MM.1S (cell line): ENCODE results near the gene MEGF11.

ENCODE experiments used
- DNase-seq: peaks from one replicate; pipeline ENCODE4 v3.0.0-alpha.2; 2015
- H2AFZ ChIP-seq: fragments of 300-600 bp; sonication (generic); 2 replicates; pipeline ENCODE4 v1.6.0; 2016; ENCODE audit warnings: antibody characterized with exemption, low read length
- H3F3A ChIP-seq: fragments of 300-600 bp; sonication (generic); 2 replicates; pipeline ENCODE4 v1.6.1; 2016; ENCODE audit warnings: mild to moderate bottlenecking, antibody characterized with exemption, low read length, moderate library complexity, mixed read lengths; ENCODE audit not compliant: insufficient read depth
- H3K27ac ChIP-seq: fragments of 300-600 bp; sonication (generic); 2 replicates; pipeline ENCODE4 v1.5.1; 2016; ENCODE audit warnings: mild to moderate bottlenecking, low read length
- H3K27me3 ChIP-seq: fragments of 300-600 bp; sonication (generic); replicated peaks from 2 replicates; pipeline ENCODE4 v1.6.0; 2016; ENCODE audit warnings: low read length; ENCODE audit not compliant: insufficient read depth
- H3K36me3 ChIP-seq: fragments of 300-600 bp; sonication (generic); replicated peaks from 2 replicates; pipeline ENCODE4 v1.6.1; 2016; ENCODE audit warnings: mild to moderate bottlenecking, low read length, mixed read lengths; ENCODE audit not compliant: insufficient read depth
- H3K4me1 ChIP-seq: fragments of 300-600 bp; sonication (generic); 2 replicates; pipeline ENCODE4 v1.6.1; 2016; ENCODE audit warnings: low read length, mixed read lengths
- H3K4me2 ChIP-seq: fragments of 300-600 bp; sonication (generic); 2 replicates; pipeline ENCODE4 v1.6.0; 2016; ENCODE audit warnings: low read depth, low read length
- H3K4me3 ChIP-seq: fragments of 300-600 bp; sonication (generic); 2 replicates; pipeline ENCODE4 v1.5.1; 2016; ENCODE audit warnings: low read length, mixed read lengths
- H3K79me2 ChIP-seq: fragments of 300-600 bp; sonication (generic); 2 replicates; pipeline ENCODE4 v1.6.1; 2016; ENCODE audit warnings: mixed run types, low read length, mixed read lengths
- H3K9ac ChIP-seq: fragments of 300-600 bp; sonication (generic); 2 replicates; pipeline ENCODE4 v1.6.1; 2016; ENCODE audit warnings: low read length, mixed read lengths
- H3K9me2 ChIP-seq: fragments of 300-600 bp; sonication (generic); replicated peaks from 2 replicates; pipeline ENCODE4 v1.6.1; 2016; ENCODE audit warnings: mild to moderate bottlenecking, low read length, mixed read lengths; ENCODE audit not compliant: insufficient read depth
- H3K9me3 ChIP-seq: fragments of 300-600 bp; sonication (generic); replicated peaks from 2 replicates; pipeline ENCODE4 v1.6.1; 2016; ENCODE audit warnings: mild to moderate bottlenecking, low read length, mixed read lengths; ENCODE audit not compliant: insufficient read depth
- H4K20me1 ChIP-seq: fragments of 300-600 bp; sonication (generic); 2 replicates; pipeline ENCODE4 v1.6.1; 2016; ENCODE audit warnings: mild to moderate bottlenecking, low read length, moderate library complexity, mixed read lengths; ENCODE audit not compliant: insufficient read depth
- CTCF ChIP-seq: fragments of 300-600 bp; sonication (generic); IDR thresholded peaks from 2 replicates; pipeline ENCODE4 v1.5.1; 2016; ENCODE audit warnings: antibody characterized with exemption, low read length, mixed read lengths
- EZH2 ChIP-seq: fragments of 300-600 bp; sonication (generic); optimal IDR thresholded peaks from 2 replicates; pipeline ENCODE3; 2017; ENCODE audit warnings: low read depth, mild to moderate bottlenecking, antibody characterized with exemption, low read length, mixed read lengths
- EZH2phosphoT487 ChIP-seq: fragments of 300-600 bp; sonication (generic); IDR thresholded peaks from 2 replicates; pipeline ENCODE4 v1.6.1; 2018; ENCODE audit warnings: antibody characterized with exemption, low read length

MEGF11 gene

DNA sequence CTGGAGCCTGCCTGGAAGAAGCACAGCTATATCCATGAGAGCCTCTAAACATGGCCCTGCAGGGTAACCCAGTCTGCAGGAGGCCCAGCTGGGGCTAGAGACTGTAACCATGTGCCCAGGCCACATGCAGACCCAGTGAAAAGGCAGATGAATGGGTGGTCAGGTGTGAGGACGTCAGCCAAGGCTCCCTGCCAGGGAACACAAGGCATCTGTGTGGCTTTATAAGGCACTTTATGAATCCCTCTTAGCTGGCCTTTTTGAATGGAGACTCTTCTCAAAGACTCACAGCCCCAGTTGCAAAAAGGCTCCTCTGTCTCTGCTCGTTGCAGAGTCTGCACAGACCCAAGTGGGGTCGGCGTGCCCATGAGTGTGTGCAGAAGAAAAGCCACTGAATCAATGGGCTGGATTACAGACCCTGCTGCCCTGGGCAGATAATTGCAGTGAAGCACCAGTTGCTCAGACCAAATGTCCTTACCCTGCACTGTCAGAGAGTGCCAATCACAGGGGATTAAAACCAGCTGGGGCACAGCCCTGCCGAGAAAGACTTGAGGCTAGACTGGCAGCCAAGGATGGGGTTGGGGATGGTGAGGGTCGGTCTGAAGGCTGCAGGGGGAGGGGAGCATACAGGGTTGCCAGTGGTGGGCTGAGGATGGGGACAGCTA, 230.1 kb downstream of the MEGF11 start:
- Histone ChIP-seq H3K79me2 (no peaks in the 10 kb centered on the region), H3F3A (no peaks in the 10 kb centered on the region), H3K9me2 (no peaks in the 10 kb centered on the region), H3K9ac (no peak overlapping the region), H3K27me3 (0 out of 2 replicates have a peak, but pooled peaks cover 10% of the 10 kb centered on the region), H3K36me3 (no peaks in the 10 kb centered on the region), H3K4me2 (no peak overlapping the region), H3K4me1 (no peaks in the 10 kb centered on the region), H3K4me3 (no peak overlapping the region), H4K20me1 (no peaks in the 10 kb centered on the region), H3K9me3 (no peaks in the 10 kb centered on the region), H3K27ac (no peak overlapping the region), H2AFZ (no peak overlapping the region)
- DNase-seq = no peak
- no peak for TF ChIP-seq CTCF
- TF ChIP-seq EZH2phosphoT487 = no peak
- no peak for TF ChIP-seq EZH2

DNA sequence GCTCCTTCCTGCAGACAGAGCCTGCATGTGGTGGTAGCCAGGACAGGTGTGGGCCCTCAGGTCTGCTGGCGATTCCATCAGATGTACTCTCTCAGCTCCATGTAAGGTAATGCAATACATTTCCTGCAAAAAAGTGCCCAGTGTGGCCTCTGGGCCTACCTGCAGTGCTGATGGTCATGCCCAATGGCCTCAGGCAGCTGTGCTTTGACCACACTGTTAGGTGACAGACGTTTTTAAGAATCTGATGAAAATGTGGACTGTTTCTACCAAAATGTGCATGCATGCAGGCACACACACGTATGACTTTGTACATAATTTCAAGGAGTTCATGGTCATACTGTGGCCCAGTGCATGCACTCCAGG, 231.4 kb downstream of the MEGF11 start:
- Histone ChIP-seq H3K79me2 (no peaks in the 10 kb centered on the region), H4K20me1 (no peaks in the 10 kb centered on the region), H3K27ac (no peak overlapping the region), H3K4me3 (no peak overlapping the region), H3K4me2 (no peak overlapping the region), H3K9ac (no peak overlapping the region), H3F3A (no peaks in the 10 kb centered on the region), H3K4me1 (no peaks in the 10 kb centered on the region), H3K27me3 (peaks cover 10% of the 10 kb centered on the region; the same call in 1 of the 2 replicates), H3K9me3 (no peaks in the 10 kb centered on the region), H3K9me2 (no peaks in the 10 kb centered on the region), H3K36me3 (no peaks in the 10 kb centered on the region), H2AFZ (no peak overlapping the region)
- DNase-seq = no peak
- TF ChIP-seq CTCF (no peak), EZH2 (no peak), EZH2phosphoT487 (no peak)

DNA sequence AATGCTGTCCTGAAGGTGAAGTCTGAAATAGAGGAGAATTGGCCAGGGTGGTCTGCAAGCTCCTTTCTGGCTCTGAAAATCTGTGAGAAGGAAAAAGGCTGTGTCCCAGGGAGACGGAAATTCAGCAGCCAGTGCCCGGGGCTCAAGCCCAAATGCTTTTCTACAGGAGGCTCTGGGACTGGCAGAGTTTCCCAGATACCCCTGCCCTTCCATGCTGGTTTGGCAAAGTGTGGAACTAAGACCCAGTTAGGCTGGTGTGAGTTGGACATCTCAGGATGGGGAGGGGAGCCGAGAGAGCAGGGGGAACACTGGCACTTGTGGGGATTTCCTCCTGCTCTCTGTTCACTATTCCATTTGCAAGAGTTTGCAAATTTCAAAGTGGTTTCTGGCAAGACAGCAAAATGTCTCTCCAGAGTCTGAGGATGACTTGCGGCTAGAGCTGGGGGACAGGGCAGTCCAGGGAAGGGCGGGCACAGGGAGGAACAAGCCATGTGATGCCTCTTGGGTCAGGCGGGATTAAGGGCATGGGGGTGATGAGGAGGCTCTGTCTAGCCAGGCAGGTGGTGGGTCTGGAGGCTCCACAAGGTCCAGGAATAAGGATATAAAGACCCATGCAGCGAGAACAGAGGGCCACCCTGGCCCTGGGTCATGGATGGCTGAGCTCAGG, 231.9 kb downstream of the MEGF11 start:
- Histone ChIP-seq H3K27me3 (peaks cover 11% of the 10 kb centered on the region; the same call in 1 of the 2 replicates), H3K79me2 (no peaks in the 10 kb centered on the region), H3K27ac (no peak overlapping the region), H3K36me3 (no peaks in the 10 kb centered on the region), H3K9me3 (no peaks in the 10 kb centered on the region), H4K20me1 (no peaks in the 10 kb centered on the region), H3F3A (no peaks in the 10 kb centered on the region), H3K9me2 (no peaks in the 10 kb centered on the region), H3K4me2 (no peak overlapping the region), H2AFZ (no peak overlapping the region), H3K4me3 (no peak overlapping the region), H3K9ac (no peak overlapping the region), H3K4me1 (no peaks in the 10 kb centered on the region)
- no peak for TF ChIP-seq EZH2phosphoT487
- TF ChIP-seq CTCF = no peak
- no peak for TF ChIP-seq EZH2
- DNase-seq = no peak
